D721Med (cell line): ENCODE results near the gene MIOX.

ENCODE experiments used
- DNase-seq: peaks from one replicate; pipeline ENCODE4 v3.0.0; 2011; ENCODE audit warnings: low spot score; ENCODE audit not compliant: insufficient read length
- FAIRE-seq: peaks from 2 replicates; lab custom pipeline; 2011; peaks lifted over from hg19 to GRCh38; lab: Jason Lieb, UNC
- CTCF ChIP-seq: IDR thresholded peaks from 2 replicates; pipeline ENCODE4 v1.5.1; 2012; ENCODE audit warnings: mild to moderate bottlenecking, control low read depth; ENCODE audit not compliant: insufficient read depth; ENCODE audit errors: missing control alignments

MIOX gene

GRCh38 chr22:50500452-50500851, 13.8 kb downstream of the MIOX start:
- FAIRE-seq (no peak), DNase-seq (no peak)
- no peak for TF ChIP-seq CTCF

- FAIRE-seq (no peak), DNase-seq (no peak)
- TF ChIP-seq CTCF, result no peak
Observed at GRCh38 chr22:50502096-50502495, 15.4 kb downstream of the MIOX start.

GRCh38 chr22:50502628-50503474, 16.2 kb downstream of the MIOX start:
- DNase-seq, result no peak
- TF ChIP-seq CTCF, result no peak
- no peak for FAIRE-seq

GRCh38 chr22:50503475-50504145, 17.0 kb downstream of the MIOX start:
- no peak for DNase-seq
- FAIRE-seq, result no peak
- no peak for TF ChIP-seq CTCF

GRCh38 chr22:50504369-50505211, 17.9 kb downstream of the MIOX start:
- TF ChIP-seq CTCF, result no peak
- no peak for FAIRE-seq
- no peak for DNase-seq

- FAIRE-seq (no peak), DNase-seq (no peak)
- no peak for TF ChIP-seq CTCF
Observed at GRCh38 chr22:50505276-50505775, 18.7 kb downstream of the MIOX start.
